Measurements from ENCODE around the gene SLC10A1.

The SLC10A1 gene

DNA sequence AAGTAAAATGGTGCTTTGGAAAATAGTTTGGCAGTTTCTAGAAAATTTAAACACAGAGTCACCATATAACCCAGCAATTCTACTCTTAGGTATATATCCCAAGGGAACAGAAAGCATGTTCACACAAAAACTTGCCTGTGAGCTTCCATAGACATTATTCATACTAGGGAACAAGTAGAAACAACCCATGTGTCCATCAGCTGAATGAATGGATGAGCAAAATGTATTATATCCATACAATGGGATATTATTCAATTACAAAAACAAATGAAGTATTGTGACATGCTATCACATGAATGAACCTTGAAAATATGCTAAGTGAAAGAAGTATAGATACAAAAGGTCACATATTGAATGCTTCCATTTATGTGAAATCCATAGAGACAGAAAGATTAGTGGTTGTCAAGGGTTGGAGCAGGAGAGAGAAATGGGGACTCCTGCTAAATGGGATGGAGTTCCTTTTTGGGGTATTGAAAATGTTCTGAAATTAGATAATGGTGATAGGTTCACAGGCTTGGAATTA lies 7.9 kb downstream of the SLC10A1 start:
- Mint-ChIP-seq H3K4me3 (no peak overlapping the region), H3K9me3 (no peaks in the 10 kb centered on the region), H3K27ac (no peak overlapping the region), H3K4me1 (no peaks in the 10 kb centered on the region), H3K36me3 (no peaks in the 10 kb centered on the region)
- no peak for ATAC-seq
- no peak for DNase-seq (ENCODE audit: low spot score in 2 of 2)

DNA sequence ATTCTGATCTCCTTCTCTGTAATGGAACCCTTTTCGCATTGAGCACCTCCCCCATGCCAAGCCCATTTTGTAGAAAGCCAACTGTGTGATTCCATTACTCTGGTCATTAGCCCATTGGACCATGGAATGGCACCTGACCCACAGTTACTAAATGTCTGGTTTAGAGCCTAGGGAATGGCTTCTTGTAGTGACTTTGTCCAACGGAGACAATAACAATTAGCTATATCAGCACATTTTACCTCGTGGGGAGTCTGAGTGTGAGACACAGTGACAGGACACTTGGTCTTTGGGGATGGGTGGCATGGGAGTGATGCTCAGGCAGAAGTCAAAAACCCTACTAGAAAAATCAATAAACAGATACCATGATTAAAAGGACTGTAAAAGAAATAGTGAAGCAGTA lies 10.4 kb downstream of the SLC10A1 start:
- Mint-ChIP-seq H3K4me3 (no peak overlapping the region), H3K27ac (no peak overlapping the region), H3K9me3 (no peaks in the 10 kb centered on the region), H3K4me1 (peaks cover under 1% of the 10 kb centered on the region), H3K36me3 (peaks cover 2% of the 10 kb centered on the region)
- no peak for DNase-seq (ENCODE audit: low spot score in 2 of 2)
- no peak for ATAC-seq

- H3K4me3 Mint-ChIP-seq: no peak overlapping the region
- no peaks in the 10 kb centered on the region for H3K9me3 Mint-ChIP-seq
- ATAC-seq (no peak), DNase-seq (ENCODE audit: low spot score in 2 of 2) (no peak)
- no peak overlapping the region for H3K27ac Mint-ChIP-seq
- peaks cover 11% of the 10 kb centered on the region for H3K4me1 Mint-ChIP-seq
- H3K36me3 Mint-ChIP-seq: peaks cover 18% of the 10 kb centered on the region
Observed at GRCh38 chr14:69784942-69785341, 12.1 kb downstream of the SLC10A1 start.

DNA sequence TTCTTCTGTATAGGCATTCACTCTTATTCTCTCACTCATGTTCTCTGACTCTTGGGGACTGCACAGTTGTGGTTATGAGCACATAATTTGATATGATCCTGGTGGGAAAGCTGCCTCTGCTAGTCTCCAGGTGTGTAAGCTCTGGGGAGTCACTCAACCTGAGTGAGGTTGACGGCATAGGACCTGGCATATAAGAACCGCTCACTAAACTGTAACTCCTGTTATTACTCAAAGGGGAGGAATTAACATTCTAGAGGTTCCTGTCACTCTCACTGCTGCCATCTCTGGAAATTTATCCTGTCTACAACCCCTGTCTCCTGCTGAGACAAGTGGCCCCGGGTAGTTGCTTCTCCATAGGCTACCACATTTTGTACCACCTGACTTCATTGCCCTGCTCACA lies 16.1 kb downstream of the SLC10A1 start:
- Mint-ChIP-seq H3K9me3 (no peaks in the 10 kb centered on the region), H3K27ac (peak overlapping the region; percentile 52), H3K4me1 (peaks cover 40% of the 10 kb centered on the region), H3K36me3 (peaks cover 58% of the 10 kb centered on the region), H3K4me3 (no peak overlapping the region)
- DNase-seq (ENCODE audit: low spot score in 2 of 2) (no peak), ATAC-seq (peak; percentile 26)

DNA sequence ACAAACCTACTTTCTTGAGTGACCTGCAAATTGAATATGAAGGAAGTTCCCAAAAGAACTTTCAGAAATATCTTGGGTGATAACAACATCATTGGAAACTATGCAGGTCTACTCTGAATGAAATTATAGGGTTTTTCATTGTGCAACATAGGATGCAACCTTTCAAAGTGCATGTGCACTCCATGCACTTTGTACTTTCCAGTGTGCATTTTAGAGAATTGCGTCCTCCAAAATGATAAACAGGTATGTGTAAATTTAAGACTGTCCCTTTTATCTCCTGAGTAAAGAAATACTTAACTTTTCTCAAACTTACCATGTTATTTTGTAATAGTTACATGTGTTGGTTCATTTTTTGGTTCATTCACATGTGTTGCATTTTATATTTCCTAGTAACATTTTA lies 16.9 kb downstream of the SLC10A1 start:
- Mint-ChIP-seq H3K4me3 (no peak overlapping the region), H3K9me3 (no peaks in the 10 kb centered on the region), H3K27ac (no peak overlapping the region), H3K36me3 (peaks cover 67% of the 10 kb centered on the region), H3K4me1 (peaks cover 46% of the 10 kb centered on the region)
- DNase-seq (ENCODE audit: low spot score in 2 of 2) (no peak), ATAC-seq (no peak)

GRCh38 chr14:69779088-69779487 lies 18.0 kb downstream of the SLC10A1 start:
- no peak for DNase-seq (ENCODE audit: low spot score in 2 of 2)
- Mint-ChIP-seq H3K27ac (peak overlapping the region; percentile 32), H3K36me3 (peaks cover 77% of the 10 kb centered on the region), H3K9me3 (no peaks in the 10 kb centered on the region), H3K4me1 (peaks cover 46% of the 10 kb centered on the region), H3K4me3 (no peak overlapping the region)
- ATAC-seq: no peak

- Mint-ChIP-seq H3K4me1 (peaks cover 46% of the 10 kb centered on the region), H3K36me3 (peaks cover 98% of the 10 kb centered on the region), H3K27ac (peak overlapping the region; percentile 15), H3K9me3 (no peaks in the 10 kb centered on the region), H3K4me3 (no peak overlapping the region)
- ATAC-seq (no peak), DNase-seq (ENCODE audit: low spot score in 2 of 2) (no peak)
Observed at GRCh38 chr14:69776875-69777453, 20.1 kb downstream of the SLC10A1 start.

DNA sequence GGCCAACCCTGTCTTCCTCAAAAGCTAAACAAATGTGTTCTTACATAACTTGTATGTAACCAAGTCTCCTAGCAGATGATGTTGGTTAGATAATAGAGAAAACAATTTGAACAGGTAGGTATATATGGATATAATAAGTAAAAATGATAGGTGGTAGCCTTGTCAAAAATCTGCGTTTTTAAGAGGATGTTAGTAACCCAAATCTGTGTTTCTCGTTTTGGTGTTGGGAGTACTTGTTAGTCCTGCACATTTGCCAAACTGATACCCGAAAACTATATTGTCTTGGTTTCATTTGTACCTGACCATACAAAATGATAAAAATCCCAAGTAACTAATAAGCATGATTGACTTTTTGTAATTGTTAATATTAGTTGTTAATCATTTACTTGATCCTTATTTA lies 22.0 kb downstream of the SLC10A1 start:
- Mint-ChIP-seq H3K36me3 (peaks cover 100% of the 10 kb centered on the region), H3K4me3 (no peak overlapping the region), H3K4me1 (peaks cover 48% of the 10 kb centered on the region), H3K9me3 (no peaks in the 10 kb centered on the region), H3K27ac (peak overlapping the region; percentile 77)
- DNase-seq (ENCODE audit: low spot score in 2 of 2): no peak
- no peak for ATAC-seq

- Mint-ChIP-seq H3K4me1 (peaks cover 53% of the 10 kb centered on the region), H3K36me3 (peaks cover 100% of the 10 kb centered on the region), H3K27ac (peak overlapping the region; percentile 77), H3K9me3 (no peaks in the 10 kb centered on the region), H3K4me3 (no peak overlapping the region)
- DNase-seq (ENCODE audit: low spot score in 2 of 2) (no peak), ATAC-seq (peak; percentile 22)
Observed at GRCh38 chr14:69773571-69774276, 23.3 kb downstream of the SLC10A1 start.

DNA sequence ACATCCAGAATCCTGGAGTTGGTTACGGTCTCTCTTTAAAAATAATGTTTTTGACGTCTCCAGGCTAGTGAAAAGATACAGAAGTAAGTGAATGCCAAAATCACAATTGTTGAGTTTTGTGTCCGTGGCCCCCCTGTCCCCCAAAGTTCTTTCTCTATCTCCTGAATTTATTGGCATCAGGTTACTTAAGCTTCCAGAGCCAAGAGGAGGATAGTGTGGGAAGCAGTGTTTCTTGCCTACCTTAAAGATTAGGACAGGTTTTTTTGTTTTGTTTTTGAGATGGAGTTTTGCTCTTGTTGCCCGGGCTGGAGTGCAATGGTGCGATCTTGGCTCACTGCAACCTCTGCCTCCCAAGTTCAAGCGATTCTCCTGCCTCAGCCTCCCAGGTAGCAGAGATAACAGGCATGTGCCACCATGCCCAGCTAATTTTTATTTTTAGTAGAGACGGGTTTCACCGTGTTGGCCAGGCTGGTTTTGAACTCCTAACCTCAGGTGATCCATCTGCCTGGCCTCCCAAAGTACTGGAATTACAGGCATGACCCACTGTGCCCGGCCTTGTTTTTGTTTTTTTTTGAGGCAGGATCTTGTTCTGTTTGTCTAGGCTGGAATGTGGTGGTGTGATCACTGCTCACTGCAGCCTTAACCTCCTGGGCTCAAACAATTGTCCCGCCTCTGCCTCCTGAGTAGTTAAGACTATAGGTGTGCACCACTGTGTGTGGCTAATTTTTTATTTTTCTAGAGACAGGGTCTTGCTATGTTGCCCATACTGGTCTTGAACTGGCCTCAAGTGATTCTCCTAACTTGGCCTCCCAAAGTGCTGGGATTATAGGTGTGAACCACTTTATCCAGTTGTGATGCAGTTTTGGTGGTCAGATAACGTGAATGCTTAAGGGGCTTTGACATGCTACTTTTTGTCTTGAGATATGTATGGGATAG lies 24.7 kb downstream of the SLC10A1 start:
- no peak overlapping the region for H3K4me3 Mint-ChIP-seq
- DNase-seq (ENCODE audit: low spot score in 2 of 2): no peak
- peaks cover 57% of the 10 kb centered on the region for H3K4me1 Mint-ChIP-seq
- H3K36me3 Mint-ChIP-seq: peaks cover 100% of the 10 kb centered on the region
- H3K27ac Mint-ChIP-seq: peak overlapping the region; percentile 77
- ATAC-seq: peak; percentile 2
- H3K9me3 Mint-ChIP-seq: no peaks in the 10 kb centered on the region

DNA sequence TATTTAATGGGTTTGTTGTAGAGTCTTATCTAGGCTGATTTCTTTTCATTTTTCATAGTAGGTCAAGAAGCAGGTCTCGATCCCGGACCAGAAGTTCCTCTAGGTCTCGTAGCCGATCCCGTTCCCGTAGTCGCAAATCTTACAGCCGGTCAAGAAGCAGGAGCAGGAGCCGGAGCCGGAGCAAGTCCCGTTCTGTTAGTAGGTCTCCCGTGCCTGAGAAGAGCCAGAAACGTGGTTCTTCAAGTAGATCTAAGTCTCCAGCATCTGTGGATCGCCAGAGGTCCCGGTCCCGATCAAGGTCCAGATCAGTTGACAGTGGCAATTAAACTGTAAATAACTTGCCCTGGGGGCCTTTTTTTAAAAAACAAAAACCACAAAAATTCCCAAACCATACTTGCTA lies 25.9 kb downstream of the SLC10A1 start:
- ATAC-seq: no peak
- Mint-ChIP-seq H3K4me1 (peaks cover 56% of the 10 kb centered on the region), H3K27ac (peak overlapping the region; percentile 72), H3K4me3 (peak overlapping the region; percentile 99), H3K9me3 (no peaks in the 10 kb centered on the region), H3K36me3 (peaks cover 97% of the 10 kb centered on the region)
- no peak for DNase-seq (ENCODE audit: low spot score in 2 of 2)

- Mint-ChIP-seq H3K36me3 (peaks cover 92% of the 10 kb centered on the region), H3K27ac (peak overlapping the region; percentile 72), H3K4me1 (peaks cover 54% of the 10 kb centered on the region), H3K9me3 (no peaks in the 10 kb centered on the region), H3K4me3 (peak overlapping the region; percentile 99)
- no peak for DNase-seq (ENCODE audit: low spot score in 2 of 2)
- no peak for ATAC-seq
Observed at GRCh38 chr14:69770559-69770958, 26.5 kb downstream of the SLC10A1 start.

DNA sequence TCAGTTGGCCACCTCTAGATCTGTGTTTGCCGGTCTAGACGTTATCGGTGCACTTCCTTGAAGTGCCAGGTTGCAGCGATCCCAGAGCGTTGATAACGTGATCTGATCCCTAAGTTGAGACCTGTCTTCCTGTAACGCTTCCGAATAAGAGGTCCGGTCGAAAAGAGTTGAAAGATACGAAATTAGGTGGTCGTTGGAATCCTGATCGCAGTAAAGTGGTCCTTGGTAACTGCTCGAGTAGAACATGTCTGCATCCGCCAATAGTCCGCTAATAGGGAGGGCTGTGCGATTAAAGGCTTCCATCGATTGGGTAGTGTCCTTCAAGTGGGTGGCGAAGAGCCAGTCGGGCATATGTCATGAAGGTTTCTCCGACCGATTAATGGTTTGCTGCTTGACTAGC lies 27.4 kb downstream of the SLC10A1 start:
- Mint-ChIP-seq H3K27ac (peak overlapping the region; percentile 72), H3K4me3 (peak overlapping the region; percentile 99), H3K4me1 (peaks cover 52% of the 10 kb centered on the region), H3K9me3 (no peaks in the 10 kb centered on the region), H3K36me3 (peaks cover 82% of the 10 kb centered on the region)
- ATAC-seq (no peak), DNase-seq (ENCODE audit: low spot score in 2 of 2) (no peak)

GRCh38 chr14:69768873-69769272 lies 28.2 kb downstream of the SLC10A1 start:
- no peak for DNase-seq (ENCODE audit: low spot score in 2 of 2)

GRCh38 chr14:69767369-69767999 lies 29.6 kb downstream of the SLC10A1 start:
- peaks cover 3% of the 10 kb centered on the region for H3K9me3 Mint-ChIP-seq
- peaks cover 61% of the 10 kb centered on the region for H3K36me3 Mint-ChIP-seq
- peak overlapping the region; percentile 100 for H3K27ac Mint-ChIP-seq
- H3K4me3 Mint-ChIP-seq: peak overlapping the region; percentile 99
- ATAC-seq (peak; percentile 83), DNase-seq (ENCODE audit: low spot score in 2 of 2) (peak; percentile 87 to 94)
- H3K4me1 Mint-ChIP-seq: peaks cover 62% of the 10 kb centered on the region

More at GRCh38 chr14:69768873-69769272, 28.2 kb downstream of the SLC10A1 start:
- peaks cover 3% of the 10 kb centered on the region for H3K9me3 Mint-ChIP-seq
- peaks cover 58% of the 10 kb centered on the region for H3K4me1 Mint-ChIP-seq
- ATAC-seq: no peak
- peak overlapping the region; percentile 99 for H3K4me3 Mint-ChIP-seq
- H3K36me3 Mint-ChIP-seq: peaks cover 75% of the 10 kb centered on the region
- peak overlapping the region; percentile 100 for H3K27ac Mint-ChIP-seq

Data from stimulated activated effector memory CD8-positive, alpha-beta T cell treated with anti-CD3 and anti-CD28 coated beads, Interleukin-12 subunit alpha, Interleukin-12 subunit beta, amount 100 ng/mL, for 72 hours (primary cell).